ENCODE results near the gene FGD2. TPM values are rescaled to one million over a fixed set of nuclear protein-coding genes. Genes with fewer than 3 reads are reported as not detected.

Gene FGD2
- total RNA-seq, 1 donor: under 0.01 TPM

- Histone ChIP-seq H3K27ac (ENCODE audit: low read depth, low read length) (no peak overlapping the region), H3K79me2 (ENCODE audit: insufficient read depth, low read length) (peaks cover 61% of the 10 kb centered on the region), H3K36me3 (ENCODE audit: insufficient read depth, low read length) (peaks cover 73% of the 10 kb centered on the region), H3K4me2 (ENCODE audit: insufficient read depth, low read length) (no peak overlapping the region), H3K4me1 (ENCODE audit: insufficient read depth, low read length) (no peaks in the 10 kb centered on the region), H3K9me3 (ENCODE audit: low read depth, low read length) (no peaks in the 10 kb centered on the region), H3K4me3 (ENCODE audit: insufficient read depth, low read length) (no peak overlapping the region), H3K27me3 (ENCODE audit: insufficient read depth, low read length) (no peaks in the 10 kb centered on the region), H2AFZ (ENCODE audit: low read length) (no peak overlapping the region), H4K20me1 (ENCODE audit: insufficient read depth, low read length) (peaks cover 45% of the 10 kb centered on the region)
- peak; percentile 13 for DNase-seq (ENCODE audit: insufficient read length, low spot score, missing footprints)
- no peak for TF ChIP-seq CTCF (IDR thresholded peaks at IDR 0.05; ENCODE audit: extremely low read depth, low read depth, low read length)
These were observed 28.9 kb upstream of the FGD2 start for GRCh38 chr6:36976509-36976908.

GRCh38 chr6:36976931-36977330 lies 28.5 kb upstream of the FGD2 start:
- no peak overlapping the region for H3K4me2 ChIP-seq (ENCODE audit: insufficient read depth, low read length)
- H4K20me1 ChIP-seq (ENCODE audit: insufficient read depth, low read length): peaks cover 45% of the 10 kb centered on the region
- H3K4me3 ChIP-seq (ENCODE audit: insufficient read depth, low read length): no peak overlapping the region
- DNase-seq (ENCODE audit: insufficient read length, low spot score, missing footprints): peak; percentile 39
- no peaks in the 10 kb centered on the region for H3K9me3 ChIP-seq (ENCODE audit: low read depth, low read length)
- H3K79me2 ChIP-seq (ENCODE audit: insufficient read depth, low read length): peaks cover 65% of the 10 kb centered on the region
- H3K27ac ChIP-seq (ENCODE audit: low read depth, low read length): no peak overlapping the region
- H3K4me1 ChIP-seq (ENCODE audit: insufficient read depth, low read length): no peaks in the 10 kb centered on the region
- peaks cover 69% of the 10 kb centered on the region for H3K36me3 ChIP-seq (ENCODE audit: insufficient read depth, low read length)
- H3K27me3 ChIP-seq (ENCODE audit: insufficient read depth, low read length): no peaks in the 10 kb centered on the region
- no peak for TF ChIP-seq CTCF (IDR thresholded peaks at IDR 0.05; ENCODE audit: extremely low read depth, low read depth, low read length)
- H2AFZ ChIP-seq (ENCODE audit: low read length): no peak overlapping the region

- Histone ChIP-seq H3K27ac (ENCODE audit: low read depth, low read length) (no peak overlapping the region), H3K27me3 (ENCODE audit: insufficient read depth, low read length) (no peaks in the 10 kb centered on the region), H4K20me1 (ENCODE audit: insufficient read depth, low read length) (peaks cover 47% of the 10 kb centered on the region), H3K9me3 (ENCODE audit: low read depth, low read length) (no peaks in the 10 kb centered on the region), H3K4me1 (ENCODE audit: insufficient read depth, low read length) (no peaks in the 10 kb centered on the region), H3K4me2 (ENCODE audit: insufficient read depth, low read length) (no peak overlapping the region), H3K79me2 (ENCODE audit: insufficient read depth, low read length) (peaks cover 69% of the 10 kb centered on the region), H3K36me3 (ENCODE audit: insufficient read depth, low read length) (peaks cover 63% of the 10 kb centered on the region), H3K4me3 (ENCODE audit: insufficient read depth, low read length) (no peak overlapping the region), H2AFZ (ENCODE audit: low read length) (no peak overlapping the region)
- DNase-seq (ENCODE audit: insufficient read length, low spot score, missing footprints): peak; percentile 41
- peak; percentile 41 for TF ChIP-seq CTCF (IDR thresholded peaks at IDR 0.05; ENCODE audit: extremely low read depth, low read depth, low read length)
These were observed 27.9 kb upstream of the FGD2 start for GRCh38 chr6:36977470-36977941.

GRCh38 chr6:36978421-36979346 lies 26.8 kb upstream of the FGD2 start:
- Histone ChIP-seq H4K20me1 (ENCODE audit: insufficient read depth, low read length) (peaks cover 59% of the 10 kb centered on the region), H3K36me3 (ENCODE audit: insufficient read depth, low read length) (peaks cover 51% of the 10 kb centered on the region), H2AFZ (ENCODE audit: low read length) (no peak overlapping the region), H3K27ac (ENCODE audit: low read depth, low read length) (no peak overlapping the region), H3K4me3 (ENCODE audit: insufficient read depth, low read length) (no peak overlapping the region), H3K9me3 (ENCODE audit: low read depth, low read length) (no peaks in the 10 kb centered on the region), H3K79me2 (ENCODE audit: insufficient read depth, low read length) (peaks cover 78% of the 10 kb centered on the region), H3K4me1 (ENCODE audit: insufficient read depth, low read length) (peaks cover 9% of the 10 kb centered on the region), H3K27me3 (ENCODE audit: insufficient read depth, low read length) (no peaks in the 10 kb centered on the region), H3K4me2 (ENCODE audit: insufficient read depth, low read length) (no peak overlapping the region)
- peak; percentile 44 for DNase-seq (ENCODE audit: insufficient read length, low spot score, missing footprints)
- no peak for TF ChIP-seq CTCF (IDR thresholded peaks at IDR 0.05; ENCODE audit: extremely low read depth, low read depth, low read length)
